Measurements from ENCODE around the gene FXYD6.

GRCh38 chr11:117869604-117870003, 6.9 kb downstream of the FXYD6 start:
- TF ChIP-seq REST (IDR thresholded peaks at IDR 0.05; ENCODE audit: low read depth) (no peak), USF1 (IDR thresholded peaks at IDR 0.05) (no peak), ZBTB7A (IDR thresholded peaks at IDR 0.05; ENCODE audit: low read depth) (no peak), EP300 (IDR thresholded peaks at IDR 0.05; ENCODE audit: borderline replicate concordance) (no peak), MAX (IDR thresholded peaks at IDR 0.05) (no peak), FOXM1 (IDR thresholded peaks at IDR 0.05; ENCODE audit: borderline replicate concordance, low read depth) (no peak), TCF12 (IDR thresholded peaks at IDR 0.05; ENCODE audit: low read depth) (no peak), YY1 (IDR thresholded peaks at IDR 0.05; ENCODE audit: low read depth) (no peak)

Data from Ishikawa (cell line).